GM12872 (cell line): ENCODE results near the gene SAE1.

ENCODE experiments used
- CTCF ChIP-seq: IDR thresholded peaks from 3 replicates; pipeline ENCODE4 v1.5.1; 2011; ENCODE audit warnings: low read depth, mild to moderate bottlenecking, low read length, moderate library complexity; ENCODE audit not compliant: insufficient read depth

Gene SAE1

GRCh38 chr19:47195434-47195833 is 64.8 kb downstream of the SAE1 start:
- TF ChIP-seq CTCF: no peak

GRCh38 chr19:47197141-47197540 is 66.5 kb downstream of the SAE1 start:
- TF ChIP-seq CTCF: no peak

DNA sequence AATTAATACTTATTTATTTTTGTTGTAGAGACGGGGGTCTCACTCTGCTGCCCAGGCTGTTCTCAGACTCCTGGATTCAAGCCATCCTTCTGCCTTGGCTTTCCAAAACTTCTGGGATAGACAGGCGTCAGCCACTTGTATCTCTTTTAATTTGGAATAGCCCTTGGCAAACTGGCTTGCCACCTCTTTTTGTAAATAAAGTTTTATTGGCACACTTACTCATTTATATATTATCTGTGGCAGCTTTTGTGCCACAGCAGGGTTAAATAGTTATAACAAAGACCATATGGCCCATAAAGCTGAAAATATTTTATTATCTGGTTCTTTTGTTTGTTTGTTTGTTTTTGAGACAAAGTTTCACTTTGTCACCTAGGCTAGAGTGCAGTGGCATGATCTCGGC is 69.9 kb downstream of the SAE1 start:
- TF ChIP-seq CTCF: no peak

GRCh38 chr19:47203254-47203653 is 72.6 kb downstream of the SAE1 start:
- no peak for TF ChIP-seq CTCF

DNA sequence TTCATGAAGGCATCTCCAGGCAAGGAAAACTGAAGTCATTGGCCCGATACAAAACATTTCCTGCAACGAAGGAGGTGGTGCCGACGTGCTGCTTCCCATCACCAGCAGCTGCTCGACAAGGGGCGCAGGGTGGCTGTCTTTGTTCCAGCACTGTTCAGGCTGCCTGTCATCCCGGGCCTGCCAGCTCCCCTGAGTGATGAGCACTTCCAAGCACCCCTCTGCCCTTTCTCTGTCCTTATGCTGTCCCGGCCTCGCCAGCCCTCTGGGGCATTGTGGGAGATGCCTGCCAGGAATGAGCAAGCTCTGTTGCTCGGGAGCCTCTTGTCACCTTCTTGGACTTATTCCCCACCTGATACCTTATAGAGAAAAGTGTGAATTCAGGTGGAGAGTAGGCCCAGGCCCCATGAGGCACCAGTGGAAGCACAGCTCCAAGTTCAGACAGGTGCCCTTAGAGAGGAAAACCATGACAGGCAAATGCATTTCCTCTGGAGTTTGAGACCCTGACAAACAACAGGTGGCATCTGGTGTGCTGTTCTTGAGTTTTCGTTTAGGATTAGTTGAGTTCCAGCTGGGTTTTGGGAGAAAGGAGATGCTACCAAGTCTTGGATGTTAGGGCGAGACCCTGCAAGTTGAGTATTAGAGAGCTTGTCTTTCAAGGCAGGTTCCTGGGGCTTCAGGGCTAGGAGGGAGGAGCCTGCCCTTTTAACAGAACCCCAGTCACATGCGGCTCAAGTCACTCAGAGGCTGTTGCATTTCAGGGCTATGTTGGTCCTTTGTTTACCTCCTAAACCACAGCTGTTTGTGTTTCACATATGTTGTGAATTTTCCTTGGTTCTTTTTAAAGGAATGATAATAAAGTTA is 78.9 kb downstream of the SAE1 start:
- TF ChIP-seq CTCF: no peak

DNA sequence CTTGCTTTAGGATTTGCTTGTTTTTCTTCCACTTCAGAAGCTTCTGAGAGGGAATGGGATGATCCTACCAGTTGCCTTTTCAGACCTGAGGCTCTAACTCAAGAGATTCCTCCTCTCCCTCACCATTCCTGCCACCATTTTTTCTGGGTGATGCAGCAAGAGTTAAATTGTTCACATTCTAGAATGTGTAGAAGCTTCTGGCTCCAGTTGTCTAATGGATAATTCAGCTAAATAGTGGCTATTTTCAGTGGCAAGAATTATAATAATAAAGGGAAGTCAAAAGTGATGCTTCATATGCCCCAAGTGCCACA is 79.5 kb downstream of the SAE1 start:
- TF ChIP-seq CTCF: no peak

GRCh38 chr19:47210689-47211316 is 80.2 kb downstream of the SAE1 start:
- TF ChIP-seq CTCF: peak; percentile 79
